GM18861 (cell line): ENCODE results near the gene NOTCH4.
A peak's percentile ranks its signal among the peaks of the same experiment; 100 is the strongest.
"Not testable (repeated sequence)": the region's sequence is repeated elsewhere in the genome, so short reads cannot be mapped to it uniquely, and the experiment has no call there.

Experiments used
- ATAC-seq: cut with Tn5 transposase; IDR thresholded peaks from one replicate; pipeline ENCODE4 v1.9.1; 2021; ENCODE audit not compliant: unreplicated experiment

The NOTCH4 gene

DNA sequence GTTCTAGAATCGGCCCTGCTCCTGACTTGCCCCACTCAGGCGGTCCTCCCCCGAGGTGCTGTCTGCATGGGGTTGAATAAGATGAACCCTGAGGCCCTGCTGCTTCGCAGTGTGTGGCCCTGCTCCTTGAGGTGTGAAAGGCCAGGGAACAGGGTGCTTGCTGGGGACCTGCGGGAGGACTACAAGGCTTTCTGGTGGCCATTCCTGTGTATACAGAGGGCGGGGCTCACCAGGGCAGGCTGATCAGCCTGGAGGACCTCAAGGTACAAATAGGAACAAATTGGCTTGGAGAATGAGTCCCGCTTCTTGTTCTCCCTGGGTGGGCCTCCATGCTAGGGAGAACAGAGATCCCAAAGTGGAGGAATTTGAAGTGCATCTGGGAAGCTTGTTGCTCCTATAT, 5.7 kb downstream of the NOTCH4 start:
- ATAC-seq: no peak

DNA sequence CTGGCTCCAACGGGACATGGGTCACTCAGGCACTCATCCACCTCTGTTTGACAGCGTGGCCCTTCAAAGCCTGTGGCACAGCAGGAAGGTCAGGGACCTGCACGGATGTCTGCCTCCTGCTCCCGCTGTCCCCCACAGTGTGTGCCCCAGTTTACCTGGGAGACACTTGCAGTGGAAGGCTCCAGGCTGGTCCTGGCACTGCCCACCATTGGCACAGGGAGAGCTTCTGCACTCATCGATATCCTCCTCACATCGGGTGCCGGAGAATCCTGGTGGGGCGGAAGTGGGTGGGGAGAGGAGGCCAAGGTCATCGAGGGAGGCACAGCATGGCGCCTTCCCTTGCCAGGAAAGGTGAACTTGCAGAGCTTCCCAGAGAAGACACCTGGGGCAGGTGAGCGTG, 6.9 kb downstream of the NOTCH4 start:
- ATAC-seq: no peak

DNA sequence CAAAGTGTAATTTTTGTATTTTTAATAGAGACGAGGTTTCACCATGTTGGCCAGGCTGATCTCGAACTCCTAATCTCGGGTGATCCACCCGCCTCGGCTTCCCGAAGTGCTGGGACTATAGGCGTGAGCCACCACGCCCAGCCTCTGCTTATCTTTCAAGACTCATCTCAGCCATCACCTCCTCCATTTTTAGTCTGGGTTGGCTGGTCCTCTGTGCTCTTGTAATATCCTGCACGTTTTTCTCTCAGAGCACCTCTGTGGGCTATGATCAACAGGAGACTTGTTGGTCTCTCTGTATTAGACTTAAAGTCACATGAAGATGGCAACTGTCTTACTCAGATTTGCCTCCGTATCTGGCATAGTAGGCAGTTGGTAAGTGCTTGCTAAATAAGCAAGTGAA, 7.6 kb downstream of the NOTCH4 start:
- no peak for ATAC-seq

DNA sequence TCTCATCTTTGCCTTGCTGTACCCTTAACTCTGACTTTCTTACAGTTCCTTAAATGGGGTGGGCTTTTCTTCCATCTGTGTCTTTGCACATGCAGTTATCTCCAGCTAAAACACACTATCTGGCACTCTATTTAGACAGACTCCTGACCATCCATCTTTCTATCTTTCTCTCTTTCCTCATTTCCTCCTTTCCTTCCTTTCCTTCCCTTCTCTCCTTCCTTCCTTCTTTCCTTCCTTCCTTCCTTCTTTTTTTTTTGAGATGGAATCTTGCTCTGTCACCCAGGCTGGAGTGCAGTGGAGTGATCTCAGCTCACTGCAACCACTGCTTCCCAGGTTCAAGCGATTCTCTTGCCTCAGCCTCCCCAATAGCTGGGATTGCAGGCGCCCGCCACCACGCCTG, 8.2 kb downstream of the NOTCH4 start:
- ATAC-seq: no peak

DNA sequence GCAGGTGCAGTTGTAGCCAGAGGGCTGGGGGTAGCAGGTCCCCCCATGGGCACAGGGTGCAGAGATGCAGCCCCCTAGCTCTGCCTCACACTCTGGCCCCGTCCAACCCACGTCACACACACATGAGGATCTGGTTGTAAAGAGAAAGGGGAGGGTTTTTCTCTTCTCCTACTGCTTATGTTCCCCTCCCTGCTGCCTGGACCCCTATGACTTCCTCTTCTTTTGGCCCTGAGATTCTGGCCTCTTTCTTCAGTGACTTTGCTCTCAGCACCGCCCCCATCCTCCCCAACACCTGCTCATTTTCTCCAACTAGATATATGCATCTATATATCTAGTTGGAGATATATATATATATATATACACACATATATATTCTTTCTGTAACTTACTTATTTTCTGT, 9.7 kb downstream of the NOTCH4 start:
- ATAC-seq: no peak

DNA sequence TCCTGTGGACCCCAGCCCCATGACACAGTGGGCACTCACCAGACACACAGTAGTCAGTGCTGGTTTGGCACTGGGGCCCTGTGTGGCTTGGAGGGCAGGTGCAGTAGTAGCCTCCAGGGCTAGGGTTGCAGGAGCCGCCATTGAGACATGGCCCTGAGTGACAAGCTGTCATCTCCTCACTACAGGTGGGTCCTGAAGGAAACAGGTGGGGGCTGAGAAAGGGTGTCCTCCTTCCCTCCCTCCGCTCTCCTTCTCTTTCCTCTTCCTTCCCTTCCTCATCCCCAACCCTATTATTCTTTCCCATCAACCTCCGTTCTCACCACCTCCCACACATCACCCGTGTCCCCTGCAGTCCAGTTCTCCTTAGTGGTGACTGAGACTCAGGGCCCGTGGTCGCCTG, 10.2 kb downstream of the NOTCH4 start:
- ATAC-seq: no peak

DNA sequence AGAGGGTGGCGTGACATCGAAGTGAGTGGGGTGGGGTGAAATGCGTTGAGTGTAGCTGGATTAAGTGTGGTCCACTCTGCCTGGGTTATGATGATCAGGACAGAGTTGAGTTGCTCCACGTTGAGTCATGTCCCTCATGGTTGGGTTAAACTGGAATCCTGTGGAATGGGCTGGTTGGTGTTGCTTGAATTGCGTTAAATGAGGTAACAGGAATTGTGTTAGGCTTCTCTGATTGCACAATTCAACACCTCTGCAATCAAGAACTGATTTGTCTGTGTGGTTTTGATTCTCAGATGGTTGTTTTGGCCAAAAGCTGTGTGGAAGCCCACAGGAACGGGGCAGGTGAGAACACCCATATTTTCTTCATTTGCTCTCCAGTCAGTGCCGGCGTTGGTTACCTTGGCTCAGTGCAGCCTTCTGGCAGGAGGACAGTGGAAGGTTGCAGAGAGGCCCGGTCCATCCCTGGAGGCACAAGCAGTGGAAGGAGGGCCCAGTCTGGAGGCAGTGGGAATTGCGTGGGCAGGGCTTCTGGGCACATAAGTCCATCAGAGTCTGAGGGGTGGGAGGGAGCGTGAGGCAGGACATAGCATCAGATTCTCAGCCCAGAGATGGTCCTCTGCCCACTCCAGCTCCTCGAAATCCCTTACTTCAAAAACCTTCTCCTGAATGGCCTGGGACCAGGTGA, 11.6 kb downstream of the NOTCH4 start:
- no peak for ATAC-seq

DNA sequence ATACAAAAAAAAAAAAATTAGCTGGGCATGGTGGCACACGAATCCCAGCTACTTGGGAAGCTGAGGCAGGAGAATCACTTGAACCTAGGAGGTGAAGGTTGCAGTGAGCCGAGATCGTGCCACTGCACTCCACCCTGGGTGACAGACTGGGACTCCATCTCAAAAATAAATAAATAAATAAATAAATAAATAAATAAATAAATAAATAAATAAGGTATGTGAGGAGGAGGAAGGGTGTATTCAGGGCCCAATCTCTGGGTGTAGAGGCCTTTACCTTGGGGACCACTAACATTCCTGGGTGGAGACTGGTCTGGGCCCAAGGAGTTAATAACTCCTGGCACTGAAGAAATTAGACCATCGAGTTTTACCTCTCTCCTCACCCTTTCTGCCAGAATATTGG, 12.4 kb downstream of the NOTCH4 start:
- not testable (repeated sequence) for ATAC-seq

DNA sequence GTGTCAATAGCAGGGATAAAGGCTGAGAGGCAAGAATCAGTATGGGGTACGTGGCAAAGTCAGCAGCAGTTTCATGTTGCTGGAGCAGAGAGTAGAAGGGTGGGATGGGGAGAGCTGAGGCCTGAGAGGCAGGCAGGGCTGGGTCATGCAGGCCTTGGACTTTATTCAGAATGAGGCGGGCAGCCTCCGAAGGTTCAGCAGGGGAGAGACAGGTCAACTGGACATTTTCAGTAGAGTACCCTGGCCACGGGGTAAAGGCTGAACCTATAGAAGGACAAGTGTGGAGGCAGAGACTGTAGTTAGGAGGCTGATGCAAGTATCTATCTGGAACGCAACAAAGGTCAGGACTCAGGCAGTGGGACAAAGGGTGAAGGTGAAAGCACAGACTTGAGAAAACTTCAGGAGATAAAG, 13.7 kb downstream of the NOTCH4 start:
- no peak for ATAC-seq

DNA sequence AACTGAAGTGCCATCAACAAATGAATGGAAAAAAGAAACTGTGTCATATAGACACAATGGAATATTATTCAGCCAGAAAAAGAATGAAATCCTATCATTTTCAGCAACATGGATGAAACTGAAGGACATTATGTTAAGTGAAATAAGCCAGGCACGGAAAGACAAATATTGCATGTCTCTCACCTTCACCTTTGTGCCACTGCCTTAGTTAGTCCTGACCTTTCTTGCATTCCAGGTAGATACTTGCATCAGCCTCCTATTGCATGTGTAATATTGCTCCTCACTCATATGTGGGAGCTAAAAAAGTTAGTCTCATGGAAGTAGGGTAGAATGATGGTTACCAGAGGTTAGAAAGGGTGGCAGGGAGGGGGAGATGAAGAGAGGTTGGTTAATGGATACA, 14.9 kb downstream of the NOTCH4 start:
- ATAC-seq: no peak

DNA sequence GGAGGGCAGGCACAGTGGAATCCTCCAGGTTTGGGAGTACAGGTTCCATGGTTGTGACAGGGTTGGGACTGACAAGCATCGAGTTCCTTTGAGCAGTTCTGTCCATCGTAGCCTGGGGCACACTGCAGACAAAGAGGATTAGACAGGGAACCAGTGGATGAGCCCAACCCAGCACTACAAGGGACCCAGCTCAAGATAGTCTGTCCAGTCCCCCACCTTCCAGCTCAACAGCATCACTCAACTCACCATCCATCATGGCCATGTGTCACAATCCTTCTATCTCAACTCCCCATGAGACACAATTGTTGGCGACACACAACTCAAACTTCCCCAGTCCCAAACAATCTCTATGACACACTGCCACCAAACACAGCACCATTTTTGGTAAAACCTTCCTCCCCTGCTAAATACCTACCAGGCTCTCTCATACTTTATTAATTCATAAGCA, 19.6 kb downstream of the NOTCH4 start:
- no peak for ATAC-seq

DNA sequence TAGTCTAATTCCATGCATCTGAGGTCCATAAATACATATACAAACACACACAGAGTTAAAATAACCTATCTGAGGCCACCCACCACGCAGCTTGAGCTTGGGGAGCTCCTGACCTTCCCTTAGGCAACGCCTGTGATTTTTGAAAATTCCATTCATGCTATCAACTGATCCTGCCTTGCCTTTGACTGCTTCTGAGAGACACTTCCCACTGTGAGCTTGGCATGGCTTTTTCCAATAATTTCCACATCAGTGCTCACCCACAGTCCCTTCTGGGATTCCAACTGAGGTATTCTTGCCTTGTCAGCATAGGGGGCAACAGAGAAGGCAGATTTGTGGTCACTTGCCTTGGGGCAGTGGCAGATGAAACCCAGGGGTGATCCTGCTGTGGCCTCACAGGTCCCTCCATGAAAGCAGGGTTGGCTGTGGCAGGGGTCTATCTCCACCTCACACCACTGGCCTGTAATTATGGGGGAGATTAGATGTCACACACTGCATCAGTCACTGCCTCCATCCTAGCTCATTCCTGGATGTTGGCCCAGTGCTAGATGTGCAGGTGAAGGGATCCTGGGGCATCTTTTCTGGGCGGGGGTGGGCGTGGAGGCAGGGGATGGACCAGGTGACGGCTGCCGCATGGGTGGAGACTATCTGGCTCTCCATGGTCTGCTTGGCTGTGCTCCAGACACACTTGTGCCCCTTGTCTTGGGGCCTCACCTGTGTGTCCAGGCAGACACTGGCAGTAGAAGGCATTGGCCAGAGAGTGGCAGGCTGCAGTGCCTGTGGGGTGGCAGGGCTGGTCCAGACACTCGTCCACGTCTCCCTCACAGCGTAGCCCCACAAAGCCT, 20.2 kb downstream of the NOTCH4 start:
- no peak for ATAC-seq

DNA sequence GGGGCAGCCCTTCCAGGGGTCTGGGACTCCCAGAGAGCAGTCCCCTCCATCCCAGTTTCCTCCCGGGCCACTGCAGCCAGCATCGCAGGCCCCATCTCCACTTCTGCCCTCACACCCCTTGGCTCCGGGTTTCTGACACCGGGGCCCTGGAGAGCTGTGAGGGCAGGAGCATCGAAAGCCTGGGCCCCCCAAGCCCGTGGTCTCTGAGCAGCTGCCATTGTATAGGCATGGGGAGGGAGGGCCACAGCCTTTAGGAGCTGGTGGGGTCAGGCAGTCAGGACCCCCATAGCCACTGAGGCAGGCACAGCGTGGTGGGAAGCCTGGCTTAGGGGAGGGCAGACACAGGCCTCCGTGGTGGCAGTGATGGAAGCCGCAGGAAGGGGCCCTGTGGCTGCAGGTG, 21.7 kb downstream of the NOTCH4 start:
- no peak for ATAC-seq

DNA sequence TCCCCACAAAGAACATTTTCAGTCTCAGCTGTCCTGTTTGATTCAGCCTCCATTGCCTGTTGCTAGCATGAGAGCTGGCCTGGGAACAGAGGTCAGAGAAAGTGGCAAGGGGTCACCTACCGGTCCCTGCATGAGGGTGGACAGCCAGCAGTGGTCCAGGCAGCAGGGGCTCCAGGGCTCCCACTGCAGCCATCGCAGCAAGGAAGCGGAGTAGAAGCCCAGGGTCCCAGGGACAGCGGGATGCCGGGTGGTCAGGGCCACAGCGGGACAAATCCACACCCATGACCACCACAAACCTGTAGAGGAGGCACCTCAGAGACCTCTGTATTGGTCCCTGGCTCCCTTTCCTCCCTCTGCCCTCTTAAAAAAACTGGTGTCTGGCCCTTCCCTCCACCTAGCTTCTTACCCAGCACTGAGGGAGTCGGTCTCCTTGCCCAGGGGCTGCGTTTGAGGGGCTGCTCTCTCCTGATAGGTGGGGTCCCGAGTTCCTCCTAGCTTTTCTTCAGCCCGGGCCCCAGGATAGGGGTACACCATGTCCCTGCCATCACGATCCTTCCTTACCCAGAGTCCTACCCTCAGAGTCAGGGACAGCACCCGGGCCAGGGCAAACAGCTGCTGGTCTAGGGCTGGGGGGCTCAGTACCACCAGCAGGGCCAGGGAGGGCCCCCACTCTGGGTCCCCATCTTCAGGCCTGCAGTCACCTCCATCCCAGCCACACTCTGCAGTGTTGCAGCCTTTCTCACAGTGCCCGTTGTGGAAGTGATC, 23.0 kb downstream of the NOTCH4 start:
- no peak for ATAC-seq

DNA sequence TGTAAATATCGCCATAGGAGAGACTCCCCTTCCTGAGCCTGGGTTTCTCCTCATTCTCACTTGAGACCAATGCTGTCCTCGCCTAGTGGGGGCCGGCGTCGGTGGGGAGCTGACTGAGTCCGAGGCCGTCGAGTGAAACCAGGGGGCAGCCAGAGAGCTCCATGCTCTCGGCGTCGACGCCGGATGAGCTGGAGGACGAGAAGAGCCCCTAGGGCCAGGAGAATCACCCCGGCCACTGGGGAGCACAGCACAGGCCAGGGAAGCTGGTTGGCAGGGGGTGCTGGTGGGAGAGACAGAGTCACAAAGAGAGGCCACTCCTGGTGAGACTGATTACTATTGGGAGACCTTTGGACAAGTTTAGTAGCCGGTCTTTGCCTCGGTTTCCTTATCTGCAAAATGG, 25.0 kb downstream of the NOTCH4 start:
- no peak for ATAC-seq

DNA sequence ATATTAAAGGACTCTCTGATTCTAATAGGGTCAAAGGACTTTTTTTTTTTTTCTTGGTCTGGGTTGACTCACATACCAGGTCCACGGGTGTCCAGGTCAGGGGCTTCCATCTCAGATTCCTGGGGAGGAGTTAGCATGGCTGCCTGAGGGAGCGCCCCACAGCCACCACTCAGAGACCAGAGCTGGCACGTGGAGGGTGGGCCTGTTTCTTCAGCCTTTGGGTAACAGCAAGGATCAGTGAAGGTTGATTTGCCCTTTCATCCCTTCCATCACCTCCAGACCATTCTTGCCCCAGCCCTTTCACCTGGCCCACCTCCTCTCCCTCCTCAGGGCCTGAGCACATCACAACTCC, 25.5 kb downstream of the NOTCH4 start:
- ATAC-seq: no peak

DNA sequence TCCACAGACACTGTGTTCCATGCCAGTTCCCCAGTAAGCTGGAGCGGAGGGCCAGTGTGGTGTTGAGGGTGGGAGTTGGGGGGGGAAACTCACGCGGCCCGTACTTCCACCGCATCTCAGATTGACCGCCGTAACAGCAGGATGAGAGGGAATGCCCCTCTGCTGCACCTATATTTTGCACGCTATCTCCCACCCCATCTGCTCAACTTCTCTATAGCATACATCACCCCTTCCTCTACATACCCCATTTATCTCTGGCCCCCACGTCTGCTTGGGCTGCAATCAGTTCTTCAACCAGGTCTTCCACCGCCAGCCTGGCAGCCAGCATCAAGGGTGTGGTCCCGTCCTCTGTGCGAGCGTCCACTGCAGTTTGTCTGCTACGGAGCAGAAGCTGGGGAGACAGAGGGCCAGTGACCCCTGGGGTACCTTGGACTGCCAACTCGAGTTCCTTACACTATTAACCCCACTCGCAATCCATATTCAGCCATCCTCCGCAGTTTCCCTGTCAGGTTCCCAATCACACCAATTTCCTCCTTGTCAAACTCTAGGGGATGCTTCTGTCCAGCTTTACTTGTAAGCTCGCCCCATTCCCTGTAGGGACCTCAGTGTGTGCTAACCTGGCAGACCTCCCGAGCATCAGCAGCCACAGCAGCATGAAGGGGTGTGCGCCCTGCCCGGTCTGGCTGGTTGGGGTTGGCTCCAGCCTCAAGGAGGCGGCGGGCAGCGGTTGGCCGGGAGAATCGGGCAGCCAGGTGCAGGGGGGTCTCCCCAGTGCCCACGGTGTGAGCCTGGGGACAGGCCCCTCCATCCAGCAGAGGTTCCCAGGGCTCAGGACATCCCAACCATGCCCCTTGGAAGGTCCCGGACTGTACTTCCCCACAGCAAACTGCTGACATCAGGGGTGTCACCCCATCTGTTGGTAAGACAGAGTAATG, 26.9 kb downstream of the NOTCH4 start:
- no peak for ATAC-seq

DNA sequence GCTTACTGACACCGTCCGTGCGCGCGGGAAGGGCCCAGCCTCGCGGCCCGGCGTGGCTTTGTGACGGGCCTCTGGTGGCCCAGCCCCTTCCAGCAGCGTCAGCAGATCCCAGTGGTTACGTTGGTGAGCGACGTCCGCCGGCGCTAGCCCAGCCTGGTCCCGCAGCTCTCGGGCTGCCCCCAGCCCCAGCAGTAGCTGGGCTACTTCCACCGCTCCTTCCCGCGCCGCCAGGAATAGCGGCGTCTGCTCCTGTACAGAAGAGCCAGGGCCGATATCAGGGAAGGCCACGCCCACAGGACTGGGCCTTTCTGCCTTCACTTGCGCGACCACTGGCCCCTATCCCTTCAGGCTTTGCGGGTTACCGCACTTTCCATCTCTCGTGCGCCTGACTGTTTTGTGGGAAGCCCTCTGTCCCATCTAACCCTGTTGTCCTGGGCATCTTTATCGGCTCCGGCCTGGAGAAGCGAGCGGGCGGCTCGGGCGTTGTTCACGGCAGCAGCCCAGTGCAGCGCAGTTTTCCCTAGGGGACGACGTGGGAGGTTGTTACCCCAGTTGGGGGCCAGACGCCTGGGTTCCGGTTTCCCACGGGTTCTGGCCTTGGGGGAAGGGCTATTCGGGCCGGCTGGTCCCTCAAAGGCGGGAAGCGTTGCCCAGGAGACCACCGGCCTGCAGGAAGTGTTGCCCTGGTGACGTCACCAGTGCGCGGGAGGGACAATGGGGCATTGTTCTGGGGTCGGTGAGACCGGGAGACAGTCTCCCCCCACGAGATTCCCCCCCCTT, 27.8 kb downstream of the NOTCH4 start:
- ATAC-seq: peak; percentile 68

DNA sequence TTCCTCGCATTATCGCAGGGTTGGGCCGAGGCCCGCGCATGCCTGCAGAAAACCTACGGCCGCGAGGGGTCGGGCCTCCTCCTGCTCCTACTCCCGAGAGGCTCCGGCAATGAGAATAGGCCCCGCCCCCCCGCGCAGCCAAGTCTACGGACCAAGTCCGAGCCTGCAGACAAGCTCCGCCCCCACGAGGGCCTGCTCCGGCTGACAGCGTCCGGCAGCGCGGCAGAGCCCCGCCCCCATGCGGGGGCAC, 28.3 kb downstream of the NOTCH4 start:
- ATAC-seq: no peak
